Right cardiac atrium (tissue), 5 donors: ENCODE data around the gene TMLHE. TPM values are rescaled to one million over a fixed set of nuclear protein-coding genes. Genes with fewer than 3 reads are reported as not detected.
"Not testable (repeated sequence)": the region's sequence is repeated elsewhere in the genome, so short reads cannot be mapped to it uniquely, and the experiment has no call there.

Experiments
- ATAC-seq, 2 donors: fragments of 200-7000 bp; cut with Tn5 transposase; one replicate each; pipeline versions ENCODE4 v1.8.0 to v1.9.1; 2020; ENCODE audit warnings: moderate library complexity in 2 of 2, mild to moderate bottlenecking in 1 of 2
- DNase-seq, 3 donors: peaks; one replicate each; pipeline ENCODE4 v3.0.0-alpha.2; 2020
- H3K27ac ChIP-seq: one replicate; pipeline ENCODE4 v1.5.1; 2013; ENCODE audit warnings: mild to moderate bottlenecking, low read length, control low read depth, moderate library complexity
- H3K27me3 ChIP-seq: one replicate; pipeline ENCODE4 v1.6.1; 2013; ENCODE audit not compliant: control insufficient read depth, insufficient read depth
- H3K4me1 ChIP-seq: one replicate; pipeline ENCODE4 v1.6.1; 2013; ENCODE audit warnings: low read length; ENCODE audit not compliant: control insufficient read depth, insufficient read depth
- H3K4me3 ChIP-seq: one replicate; pipeline ENCODE4 v1.5.1; 2013; ENCODE audit warnings: low read length, control low read depth
- H3K9me3 ChIP-seq: one replicate; pipeline ENCODE4 v1.6.1; 2013; ENCODE audit warnings: low read length; ENCODE audit not compliant: control insufficient read depth
- WGBS: extraction: QIAGEN DNeasy Blood & Tissue Kit; methylation state at CpG from one replicate; pipeline ENCODE4 v1.1.7; 2013; 5-methylcytosine and 5-hydroxymethylcytosine counted together
- intact Hi-C, 4 donors: fragments of 100-400 bp; cut with DNase I; formaldehyde crosslinking; loops; one replicate each; pipeline versions ENCODE4 v1.11.0 to v1.14.0; 2022 to 2023
- long read RNA-seq, 4 donors: library from polyadenylated mRNA; unstranded; transcript quantifications; one replicate each; pipeline ENCODE4 v2.0.0, GENCODE V29; 2020 to 2021
- polyA plus RNA-seq: library from polyadenylated mRNA; stranded (reverse); fragments of 200-250 nt; gene quantifications from one replicate; pipeline ENCODE4 v1.2.3, GENCODE V29; 2013
- total RNA-seq, 4 donors: library from RNA; stranded (reverse); fragmentation: NEBNext Ultra II Directional; extraction: Animal tissue kit (Norgen Biotek cat#: 25700); gene quantifications; one replicate each; pipeline ENCODE4 v1.2.1, GENCODE V29; 2021
- donor health status: healthy with polysubstance abuse.
- donor health status: DM: no; HTN: yes; CAD: no.
- donor health status: DM: no; HTN: no; CAD: no.
- donor health status: DM: no; HTN: yes; CAD: no; lungs with severe emphysema.
- donor health status: DM: yes; HTN: yes; CAD: no.

Gene TMLHE, protein sequence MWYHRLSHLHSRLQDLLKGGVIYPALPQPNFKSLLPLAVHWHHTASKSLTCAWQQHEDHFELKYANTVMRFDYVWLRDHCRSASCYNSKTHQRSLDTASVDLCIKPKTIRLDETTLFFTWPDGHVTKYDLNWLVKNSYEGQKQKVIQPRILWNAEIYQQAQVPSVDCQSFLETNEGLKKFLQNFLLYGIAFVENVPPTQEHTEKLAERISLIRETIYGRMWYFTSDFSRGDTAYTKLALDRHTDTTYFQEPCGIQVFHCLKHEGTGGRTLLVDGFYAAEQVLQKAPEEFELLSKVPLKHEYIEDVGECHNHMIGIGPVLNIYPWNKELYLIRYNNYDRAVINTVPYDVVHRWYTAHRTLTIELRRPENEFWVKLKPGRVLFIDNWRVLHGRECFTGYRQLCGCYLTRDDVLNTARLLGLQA
- total RNA-seq (10 to 100 TPM; 28.2 to 37.0 (median 31.8) TPM), polyA plus RNA-seq (16.3 TPM)
- long read RNA-seq, donor 1, transcript TMLHE-201 (8 exons, 2,832 nt) = major isoform, 30 of 45 reads
- long read RNA-seq, donor 1, partial matches to known transcripts = 4 of 45 reads
- long read RNA-seq, donor 1, other reads (novel, unspliced or antisense) = 7 of 45 reads
- long read RNA-seq, donor 2, transcript TMLHE-201 (8 exons, 2,832 nt) = major isoform, 11 of 15 reads
- long read RNA-seq, donor 2, partial matches to known transcripts = 1 of 15 reads
- long read RNA-seq, donor 2, other reads (novel, unspliced or antisense) = 3 of 15 reads
- long read RNA-seq, donor 3, transcript TMLHE-201 (8 exons, 2,832 nt) = major isoform, 70 of 92 reads
- long read RNA-seq, donor 3, partial matches to known transcripts = 5 of 92 reads
- long read RNA-seq, donor 3, other reads (novel, unspliced or antisense) = 14 of 92 reads
- long read RNA-seq, donor 4, transcript TMLHE-201 (8 exons, 2,832 nt) = major isoform, 13 of 19 reads
- long read RNA-seq, donor 4, partial matches to known transcripts = 1 of 19 reads
- long read RNA-seq, donor 4, other reads (novel, unspliced or antisense) = 5 of 19 reads

GRCh38 chrX:155612312-155613224 lies at the start of gene TMLHE, which contains the start of gene SPRY3:
TSS of gene TMLHE (minus strand) at chrX:155612952. CDS start at chrX:155545276, 67,676 bp downstream.
TSS of gene SPRY3 (plus strand) at chrX:155612586.
- ATAC-seq (peak; percentile 99), DNase-seq (peak; percentile 73 to 88 (median 88))
- peak within 1 kb of the TSS; percentile 95 for H3K4me3 ChIP-seq
- no peaks in the 10 kb centered on the region for H3K4me1 ChIP-seq
- no peaks in the 10 kb centered on the region for H3K9me3 ChIP-seq
- intact Hi-C loops = no loop called here
- WGBS = 1% methylated on average over 50 of the region's 50 CpGs
- no peaks in the 10 kb centered on the region for H3K27me3 ChIP-seq
- peak within 1 kb of the TSS; percentile 99 for H3K27ac ChIP-seq

DNA sequence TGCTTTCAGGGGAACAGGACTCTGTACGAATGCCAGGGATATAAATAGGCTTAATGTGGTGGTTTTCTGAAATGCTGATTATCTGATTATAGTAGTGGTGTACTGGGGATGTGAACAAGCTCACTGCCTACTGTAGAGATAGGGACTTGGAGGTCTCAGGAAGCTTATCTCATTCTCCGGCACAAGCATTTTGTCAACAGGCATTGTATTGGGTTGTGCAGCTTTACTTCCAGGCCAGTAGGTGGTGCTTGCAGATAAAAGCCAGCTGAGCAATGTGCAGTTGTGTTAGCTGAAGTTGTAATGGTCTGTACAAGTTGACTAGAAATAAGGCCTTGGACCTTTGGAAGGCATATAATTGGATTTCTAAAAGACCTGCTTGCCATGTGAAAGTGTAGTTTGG lies 49.5 kb upstream of the TMLHE start:
- H3K4me3 ChIP-seq = no peak overlapping the region
- 39% methylated on average over 2 of the region's 2 CpGs for WGBS
- DNase-seq (no peak), ATAC-seq (no peak)
- no peaks in the 10 kb centered on the region for H3K4me1 ChIP-seq
- no peaks in the 10 kb centered on the region for H3K27me3 ChIP-seq
- intact Hi-C loops = no loop called here
- H3K9me3 ChIP-seq = no peaks in the 10 kb centered on the region
- no peak overlapping the region for H3K27ac ChIP-seq

GRCh38 chrX:155645180-155645579 lies 32.4 kb upstream of the TMLHE start:
- ATAC-seq (no peak), DNase-seq (no peak)
- no peaks in the 10 kb centered on the region for H3K4me1 ChIP-seq
- no peaks in the 10 kb centered on the region for H3K27me3 ChIP-seq
- no peak overlapping the region for H3K4me3 ChIP-seq
- H3K9me3 ChIP-seq = no peaks in the 10 kb centered on the region
- no peak overlapping the region for H3K27ac ChIP-seq
- WGBS = 91% methylated on average over 2 of the region's 2 CpGs
- intact Hi-C loops = no loop called here

- DNase-seq = no peak
- no peak for ATAC-seq
- Histone ChIP-seq H3K9me3 (no peaks in the 10 kb centered on the region), H3K4me3 (no peak overlapping the region), H3K27ac (no peak overlapping the region), H3K4me1 (no peaks in the 10 kb centered on the region), H3K27me3 (no peaks in the 10 kb centered on the region)
- intact Hi-C loops = no loop called here
- WGBS = 81% methylated on average over 2 of the region's 2 CpGs
These were observed 30.5 kb upstream of the TMLHE start for GRCh38 chrX:155643240-155643639.

- DNase-seq = peak in 1 of 3 donors; percentile 41
- intact Hi-C loops, H3K27ac ChIP-seq, H3K27me3 ChIP-seq, H3K4me1 ChIP-seq, H3K9me3 ChIP-seq, ATAC-seq: not testable (repeated sequence)
- peak overlapping the region; percentile 38 for H3K4me3 ChIP-seq
- WGBS = 39% methylated on average over 14 of the region's 14 CpGs
These were observed 28.6 kb upstream of the TMLHE start for GRCh38 chrX:155641371-155641770.

DNA sequence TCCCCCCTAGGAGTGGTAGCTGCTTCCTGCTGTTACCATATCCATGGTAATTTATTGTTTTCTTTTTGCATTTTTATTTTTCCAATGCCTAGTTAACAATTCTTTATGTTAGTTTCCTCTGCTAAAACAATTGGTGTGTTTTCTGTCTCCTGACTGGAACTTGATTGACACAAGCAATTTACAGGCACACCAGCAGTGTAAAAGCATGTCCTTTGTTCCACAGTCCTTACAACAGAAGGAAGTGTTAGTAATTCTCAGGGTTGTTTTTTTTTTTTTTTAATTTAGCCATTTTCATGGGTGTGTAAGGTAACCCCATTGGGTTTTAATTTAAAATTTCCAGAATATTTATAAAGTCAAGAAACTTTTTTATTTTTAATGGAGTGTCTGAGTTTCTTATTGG lies 25.0 kb upstream of the TMLHE start:
- no peak for DNase-seq
- H3K4me1 ChIP-seq = no peaks in the 10 kb centered on the region
- no peaks in the 10 kb centered on the region for H3K27me3 ChIP-seq
- no peak overlapping the region for H3K4me3 ChIP-seq
- no peaks in the 10 kb centered on the region for H3K9me3 ChIP-seq
- H3K27ac ChIP-seq = no peak overlapping the region
- intact Hi-C loops = no loop called here
- ATAC-seq = no peak

DNA sequence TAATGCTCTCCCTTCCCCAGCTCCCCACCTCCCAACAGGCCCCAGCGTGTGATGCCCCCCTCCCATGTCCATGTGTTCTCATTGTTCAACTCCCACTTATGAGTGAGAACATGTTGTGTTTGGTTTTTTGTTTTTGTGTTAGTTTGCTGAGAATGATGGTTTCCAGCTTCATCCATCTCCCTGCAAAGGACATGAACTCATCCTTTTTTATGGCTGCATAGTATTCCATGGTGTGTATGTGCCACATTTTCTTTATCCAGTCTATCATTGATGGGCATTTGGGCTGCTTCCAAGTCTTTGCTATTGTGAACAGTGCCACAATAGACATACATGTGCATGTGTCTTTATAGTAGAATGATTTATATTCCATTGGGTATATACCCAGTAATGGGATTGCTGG lies 22.3 kb upstream of the TMLHE start:
- intact Hi-C loops, DNase-seq, H3K4me3 ChIP-seq, H3K27me3 ChIP-seq, H3K9me3 ChIP-seq, H3K27ac ChIP-seq, ATAC-seq, H3K4me1 ChIP-seq: not testable (repeated sequence)
- 97% methylated on average over 1 of the region's 1 CpG for WGBS

DNA sequence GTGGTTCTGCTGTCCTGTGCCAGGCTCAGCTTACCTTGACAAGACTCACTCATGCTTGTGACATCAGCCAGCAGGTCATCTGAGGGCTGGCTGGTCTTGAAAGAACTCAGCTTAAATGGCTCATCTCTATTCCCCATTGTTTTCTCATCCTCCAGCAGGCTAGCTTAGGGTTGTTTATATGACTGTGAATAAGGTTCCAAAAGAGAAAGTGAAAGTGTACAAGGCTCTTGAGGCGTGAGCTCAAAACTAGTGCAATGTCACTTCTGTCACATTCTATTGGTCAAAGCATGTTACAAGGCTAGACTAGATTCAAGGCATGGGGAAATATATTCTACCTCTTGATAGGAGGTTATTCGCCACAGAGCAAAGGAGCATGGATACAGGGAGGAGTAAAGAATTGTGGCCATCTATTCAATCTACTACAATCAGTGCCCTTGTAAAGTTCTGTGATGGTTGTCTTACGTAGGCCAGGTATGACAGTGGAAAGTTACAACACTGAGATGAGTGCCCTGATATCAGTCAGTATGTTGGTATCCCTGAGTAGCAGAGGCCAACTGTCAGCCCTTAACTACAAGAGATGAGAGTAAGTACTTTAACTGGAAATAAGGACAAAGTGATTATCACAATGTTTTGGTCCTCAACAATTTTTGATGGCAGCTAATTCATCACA lies 19.8 kb upstream of the TMLHE start:
- no peak for DNase-seq
- Histone ChIP-seq H3K9me3 (no peaks in the 10 kb centered on the region), H3K4me1 (no peaks in the 10 kb centered on the region), H3K27me3 (no peaks in the 10 kb centered on the region), H3K4me3 (no peak overlapping the region), H3K27ac (no peak overlapping the region)
- WGBS = 68% methylated on average over 3 of the region's 3 CpGs
- ATAC-seq = no peak
- intact Hi-C loops = no loop called here

GRCh38 chrX:155620110-155620509 lies 7.4 kb upstream of the TMLHE start:
- H3K9me3 ChIP-seq, H3K27ac ChIP-seq, DNase-seq, H3K4me3 ChIP-seq, ATAC-seq, intact Hi-C loops, H3K27me3 ChIP-seq, H3K4me1 ChIP-seq: not testable (repeated sequence)

DNA sequence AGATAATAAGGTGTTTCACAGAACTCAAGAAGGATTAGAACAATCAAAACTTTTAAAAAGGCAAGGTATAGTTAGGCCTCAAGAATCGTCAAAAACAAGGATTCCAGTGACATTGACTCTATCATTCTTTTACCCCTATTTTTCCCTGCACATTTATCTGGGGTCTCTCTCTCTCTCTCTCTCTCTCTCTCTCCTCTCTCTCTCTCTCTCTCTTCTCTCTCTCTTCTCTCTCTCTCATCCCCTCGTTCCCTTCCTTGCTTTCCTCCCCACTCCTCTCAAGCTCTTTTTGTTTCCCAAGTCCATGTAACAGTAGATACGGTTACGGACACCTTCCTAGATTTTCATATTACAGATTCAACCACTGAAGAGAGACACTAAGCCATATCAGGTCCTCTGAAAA lies 3.2 kb upstream of the TMLHE start:
- Histone ChIP-seq H3K4me1 (no peaks in the 10 kb centered on the region), H3K4me3 (no peak overlapping the region), H3K9me3 (no peaks in the 10 kb centered on the region), H3K27me3 (no peaks in the 10 kb centered on the region), H3K27ac (no peak overlapping the region)
- no peak for ATAC-seq
- no peak for DNase-seq
- 86% methylated on average over 4 of the region's 4 CpGs for WGBS
- intact Hi-C loops = no loop called here
